HepG2 (cell line): ENCODE results near the gene SPINDOC. TPM values are rescaled to one million over a fixed set of nuclear protein-coding genes. Genes with fewer than 3 reads are reported as not detected.
"Not testable (repeated sequence)": the region's sequence is repeated elsewhere in the genome, so short reads cannot be mapped to it uniquely, and the experiment has no call there.

Experiments
- ATAC-seq: fragments of 200-7000 bp; cut with Tn5 transposase; 3 replicates; pipeline ENCODE4 v1.9.1; 2020; ENCODE audit warnings: mild to moderate bottlenecking, moderate library complexity
- BruUV-seq: library from RNA; stranded (reverse); fragments of 400-500 nt; replicated peaks from 2 replicates; lab custom pipeline; 2021; lab: Mats Ljungman, UMichigan
- CTCF ChIA-PET: fragments of 300-600 bp; formaldehyde crosslinking; extraction: SDS; loops from one replicate; lab custom pipeline; 2021; ENCODE audit warnings: low total read pairs, inconsistent platforms, low intra/inter-chr PET ratio; lab: Yijun Ruan, JAX
- POLR2A ChIA-PET: fragments of 350-600 bp; sonication (Branson Sonifier 250); formaldehyde crosslinking; loops from one replicate; lab custom pipeline; 2020; ENCODE audit warnings: antibody characterized with exemption, inconsistent platforms; lab: Yijun Ruan, JAX
- DNase-seq: peaks from one replicate; pipeline ENCODE4 v3.0.0-alpha.2; 2015; ENCODE audit warnings: low spot score
- FAIRE-seq: peaks from 3 replicates; lab custom pipeline; 2011; peaks lifted over from hg19 to GRCh38; lab: Jason Lieb, UNC
- H2AFZ ChIP-seq: one replicate; pipeline ENCODE4 v1.6.1; 2011; ENCODE audit warnings: low read length, inconsistent platforms
- H3K27ac ChIP-seq: fragments of 300-600 bp; 3 replicates; pipeline ENCODE4 v1.8.0; 2011; ENCODE audit warnings: mixed run types, mild to moderate bottlenecking, mixed read lengths, low read length, inconsistent platforms; ENCODE audit not compliant: insufficient read depth; ENCODE audit errors: extremely low read length
- H3K27me3 ChIP-seq, 2 experiments: fragments of 200-600 bp in 1 of 2; 2 replicates in 1 of 2; 3 replicates in 1 of 2; pipeline versions ENCODE4 v1.6.0 to v1.8.0; 2011; ENCODE audit warnings: low read length in 2 of 2, mild to moderate bottlenecking in 2 of 2, moderate library complexity in 2 of 2, inconsistent platforms in 1 of 2; ENCODE audit not compliant: insufficient read depth in 2 of 2, control insufficient read depth in 1 of 2
- H3K36me3 ChIP-seq, 2 experiments: fragments of 200-600 bp in 1 of 2; replicated peaks in 1 of 2; 2 replicates in 1 of 2; 3 replicates in 1 of 2; pipeline versions ENCODE4 v1.5.1 to v1.8.0; 2011; ENCODE audit warnings: low read length in 2 of 2, inconsistent platforms in 1 of 2; ENCODE audit not compliant: insufficient read depth in 2 of 2, control insufficient read depth in 1 of 2
- H3K4me1 ChIP-seq: 2 replicates; pipeline ENCODE4 v1.5.1; 2012; ENCODE audit warnings: low read length, inconsistent platforms; ENCODE audit not compliant: insufficient read depth
- H3K4me2 ChIP-seq: 2 replicates; pipeline ENCODE4 v1.6.0; 2011; ENCODE audit warnings: low read depth, low read length, inconsistent platforms
- H3K4me3 ChIP-seq, 3 experiments: fragments of 200-600 bp in 1 of 3; sonication (generic), shearing (Covaris generic) in 1 of 3; replicated peaks in 1 of 3; 2 replicates each; pipeline ENCODE4 v1.5.1; 2011 to 2016; ENCODE audit warnings: low read length in 3 of 3, inconsistent platforms in 2 of 3, low read depth in 2 of 3, mild to moderate bottlenecking in 2 of 3, control low read depth in 1 of 3, mixed read lengths in 1 of 3; ENCODE audit not compliant: insufficient read depth in 1 of 3
- H3K79me2 ChIP-seq: one replicate; pipeline ENCODE4 v1.6.1; 2011; ENCODE audit warnings: low read length, inconsistent platforms; ENCODE audit not compliant: insufficient read depth
- H3K9ac ChIP-seq: 2 replicates; pipeline ENCODE4 v1.6.0; 2011; ENCODE audit warnings: mild to moderate bottlenecking, low read depth, low read length, inconsistent platforms; ENCODE audit not compliant: insufficient read depth
- H3K9me3 ChIP-seq: 2 replicates; pipeline ENCODE4 v1.5.1; 2012; ENCODE audit warnings: mild to moderate bottlenecking, low read length
- H4K20me1 ChIP-seq: 2 replicates; pipeline ENCODE4 v1.6.0; 2011; ENCODE audit warnings: inconsistent platforms, mild to moderate bottlenecking, low read length, moderate library complexity; ENCODE audit not compliant: insufficient read depth
- CEBPB ChIP-seq: IDR thresholded peaks from 2 replicates; pipeline ENCODE4 v1.6.1; 2011; ENCODE audit warnings: low read depth, low read length, improper control_type of control experiment, borderline replicate concordance
- CEBPG ChIP-seq: IDR thresholded peaks from 2 replicates; pipeline ENCODE4 v1.6.1; 2016
- GABPA ChIP-seq, 2 experiments: IDR thresholded peaks; 2 replicates each; pipeline ENCODE4 v1.6.1; 2011 to 2016; ENCODE audit warnings: low read depth in 2 of 2, low read length in 1 of 2, missing biosample characterization in 1 of 2, missing genetic modification characterization in 1 of 2
- GABPB1 ChIP-seq: IDR thresholded peaks from 2 replicates; pipeline ENCODE4 v1.6.1; 2016; ENCODE audit warnings: mild to moderate bottlenecking, missing genetic modification reagents, moderate library complexity, missing compliant biosample characterization
- GATAD2A ChIP-seq: IDR thresholded peaks from 2 replicates; pipeline ENCODE4 v1.6.1; 2016
- GFI1 ChIP-seq: sonication (generic); formaldehyde crosslinking; IDR thresholded peaks from 2 replicates; pipeline ENCODE4 v1.5.0; 2020; ENCODE audit warnings: missing genetic modification reagents, mild to moderate bottlenecking, borderline replicate concordance
- NR2C2 ChIP-seq: sonication (generic); formaldehyde crosslinking; IDR thresholded peaks from 2 replicates; pipeline ENCODE4 v1.4.0; 2020; ENCODE audit warnings: missing genetic modification reagents, mild to moderate bottlenecking, moderate library complexity, borderline replicate concordance
- NR2F6 ChIP-seq, 2 experiments: IDR thresholded peaks; 2 replicates each; pipeline ENCODE4 v1.6.1; 2016; ENCODE audit warnings: antibody characterized with exemption in 1 of 2, mild to moderate bottlenecking in 1 of 2
- PITX1 ChIP-seq: sonication (generic); formaldehyde crosslinking; IDR thresholded peaks from 2 replicates; pipeline ENCODE4 v1.5.1; 2020; ENCODE audit warnings: mild to moderate bottlenecking, missing genetic modification reagents
- SOX6 ChIP-seq, 2 experiments: fragments of 450-650 bp in 1 of 2; sonication (generic) in 1 of 2; formaldehyde crosslinking in 1 of 2; IDR thresholded peaks; 2 replicates each; pipeline versions ENCODE4 v1.4.0 to v1.6.1; 2017 to 2020; ENCODE audit warnings: antibody characterized with exemption in 1 of 2, mild to moderate bottlenecking in 1 of 2, missing genetic modification reagents in 1 of 2
- TEAD3 ChIP-seq: optimal IDR thresholded peaks from 2 replicates; pipeline ENCODE3; 2016; ENCODE audit warnings: borderline replicate concordance
- ZBTB38 ChIP-seq: sonication (generic); formaldehyde crosslinking; IDR thresholded peaks from 2 replicates; pipeline ENCODE4 v1.5.1; 2020; ENCODE audit warnings: mild to moderate bottlenecking, missing genetic modification reagents
- ZMYM2 ChIP-seq: sonication (generic); formaldehyde crosslinking; IDR thresholded peaks from 2 replicates; pipeline ENCODE4 v1.8.0; 2022; ENCODE audit warnings: mild to moderate bottlenecking, missing genetic modification reagents
- ZNF362 ChIP-seq: sonication (generic); formaldehyde crosslinking; IDR thresholded peaks from 2 replicates; pipeline ENCODE4 v1.4.0; 2020; ENCODE audit warnings: missing genetic modification reagents, mild to moderate bottlenecking, borderline replicate concordance
- ZNF441 ChIP-seq: sonication (generic); formaldehyde crosslinking; IDR thresholded peaks from 2 replicates; pipeline ENCODE4 v1.7.0; 2021; ENCODE audit warnings: missing genetic modification reagents, borderline replicate concordance
- WGBS: methylation state at CpG from one replicate; pipeline ENCODE4 v1.1.6; 2017; ENCODE audit warnings: low lambda C conversion rate; 5-methylcytosine and 5-hydroxymethylcytosine counted together
- in situ Hi-C: cut with HindIII; loops from 2 replicates; pipeline ENCODE4 v1.10.0; 2017; ENCODE audit warnings: low pct_unique_long_range_greater_than_20kb; ENCODE audit not compliant: extremely low pct_ligation_motif_present
- intact Hi-C: fragments of 100-400 bp; cut with micrococcal nuclease; formaldehyde crosslinking; loops from one replicate; pipeline ENCODE4 v1.10.0; 2022; ENCODE audit not compliant: unreplicated experiment
- polyA plus RNA-seq, 8 experiments: library from polyadenylated mRNA; depleted of rRNA in 3 of 8; stranded (reverse) in 7 of 8; unstranded in 1 of 8; fragments of >200 nt; fragmentation: Illumina TruSeq in 4 of 8; extraction: Trizol in 4 of 8; gene quantifications; 2 replicates each; pipeline versions ENCODE4 v1.2.1 to v1.2.3, GENCODE V29; 2011 to 2016; ENCODE audit warnings: low read depth in 4 of 8, missing spikeins in 1 of 8, mixed read lengths in 1 of 8; ENCODE audit not compliant: insufficient read depth in 1 of 8
- total RNA-seq, 5 experiments: library from RNA; depleted of rRNA; stranded (reverse); fragments of >200 nt; fragmentation: Illumina TruSeq; extraction: Trizol; gene quantifications; 2 replicates each; pipeline ENCODE4 v1.2.3, GENCODE V29; 2016; ENCODE audit warnings: low read depth in 1 of 5
- TF ChIP-seq, protein P1 (sequence below): sonication (generic); formaldehyde crosslinking; IDR thresholded peaks from 2 replicates; pipeline ENCODE4 v1.5.0; 2020; ENCODE audit warnings: mild to moderate bottlenecking, missing genetic modification reagents
- TF ChIP-seq, protein P2 (sequence below): IDR thresholded peaks from 2 replicates; pipeline ENCODE4 v1.4.0; 2020; ENCODE audit warnings: mild to moderate bottlenecking, missing genetic modification reagents

Gene SPINDOC
- total and polyA plus RNA-seq, 2 of the 13 experiments (the other 11 are each of a cell fraction or from before 2014, with no cell fraction given), result 21.4 to 29.9 TPM

DNA sequence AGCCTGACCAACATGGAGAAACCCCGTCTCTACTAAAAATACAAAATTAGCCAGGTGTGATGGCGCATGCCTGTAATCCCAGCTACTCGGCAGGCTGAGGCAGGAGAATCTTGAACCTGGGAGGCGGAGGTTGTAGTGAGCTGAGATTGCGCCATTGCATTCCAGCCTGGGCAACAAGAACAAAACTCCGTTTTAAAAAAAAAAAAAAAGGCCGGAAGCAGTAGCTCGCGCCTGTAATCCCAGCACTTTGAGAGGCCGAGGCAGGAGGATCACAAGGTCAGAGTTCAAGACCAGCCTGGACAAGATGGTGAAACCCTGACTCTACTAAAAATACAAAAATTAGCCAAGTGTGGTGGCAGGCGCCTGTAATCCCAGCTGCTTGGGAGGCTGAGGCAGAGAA, 2.9 kb upstream of the SPINDOC start:
- CTCF ChIA-PET; H3K4me3 ChIP-seq; H3K36me3 ChIP-seq; FAIRE-seq; H3K27ac ChIP-seq; BruUV-seq; ATAC-seq; H3K9me3 ChIP-seq; H3K4me2 ChIP-seq; H4K20me1 ChIP-seq; intact Hi-C loops; H3K27me3 ChIP-seq; H2AFZ ChIP-seq; H3K9ac ChIP-seq; in situ Hi-C loops; TF ChIP-seq NR2F6 (CRISPR knock-in tag; IDR thresholded peaks at IDR 0.05); GABPA (IDR thresholded peaks at IDR 0.05; ENCODE audit: low read depth, low read length); SOX6 (IDR thresholded peaks at IDR 0.05): not testable (repeated sequence)
- DNase-seq, result peak; percentile 42
- H3K4me1 ChIP-seq, result peaks cover 40% of the 10 kb centered on the region
- WGBS, result 64% methylated on average over 11 of the region's 11 CpGs
- POLR2A ChIA-PET, result interaction anchor here (0.7 to 3.2 kb wide), 2 partner anchors 35 to 43 kb away, joined by 3 to 14 read pairs; partner anchors contain the start of gene ZFTA
- peaks cover 25% of the 10 kb centered on the region for H3K79me2 ChIP-seq
- TF ChIP-seq NR2F6 (IDR thresholded peaks at IDR 0.05), result peak; percentile 52
- TF ChIP-seq NR2C2 (CRISPR knock-in tag), result peak; percentile 66; the same call in 1 of the 2 replicates
- TF ChIP-seq CEBPG (CRISPR knock-in tag), result peak; percentile 80
- peak; percentile 89 for TF ChIP-seq TEAD3 (CRISPR knock-in tag)
- 0 out of 2 replicates have a peak, but pooled peaks have one; percentile 38 for TF ChIP-seq ZNF441
- peak; percentile 78; the same call in 1 of the 2 replicates for TF ChIP-seq ZNF362 (CRISPR knock-in tag)
- 0 out of 2 replicates have a peak, but pooled peaks have one; percentile 41 for TF ChIP-seq PITX1
- TF ChIP-seq, protein P1, sequence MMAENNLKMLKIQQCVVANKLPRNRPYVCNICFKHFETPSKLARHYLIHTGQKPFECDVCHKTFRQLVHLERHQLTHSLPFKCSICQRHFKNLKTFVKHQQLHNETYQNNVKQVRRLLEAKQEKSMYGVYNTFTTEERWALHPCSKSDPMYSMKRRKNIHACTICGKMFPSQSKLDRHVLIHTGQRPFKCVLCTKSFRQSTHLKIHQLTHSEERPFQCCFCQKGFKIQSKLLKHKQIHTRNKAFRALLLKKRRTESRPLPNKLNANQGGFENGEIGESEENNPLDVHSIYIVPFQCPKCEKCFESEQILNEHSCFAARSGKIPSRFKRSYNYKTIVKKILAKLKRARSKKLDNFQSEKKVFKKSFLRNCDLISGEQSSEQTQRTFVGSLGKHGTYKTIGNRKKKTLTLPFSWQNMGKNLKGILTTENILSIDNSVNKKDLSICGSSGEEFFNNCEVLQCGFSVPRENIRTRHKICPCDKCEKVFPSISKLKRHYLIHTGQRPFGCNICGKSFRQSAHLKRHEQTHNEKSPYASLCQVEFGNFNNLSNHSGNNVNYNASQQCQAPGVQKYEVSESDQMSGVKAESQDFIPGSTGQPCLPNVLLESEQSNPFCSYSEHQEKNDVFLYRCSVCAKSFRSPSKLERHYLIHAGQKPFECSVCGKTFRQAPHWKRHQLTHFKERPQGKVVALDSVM (CRISPR knock-in tag), result peak; percentile 92
- TF ChIP-seq ZMYM2, result peak; percentile 82; the same call in 1 of the 2 replicates
- peak; percentile 17; the same call in 1 of the 2 replicates for TF ChIP-seq GATAD2A (CRISPR knock-in tag)
- peak; percentile 63 for TF ChIP-seq GABPA (CRISPR knock-in tag; IDR thresholded peaks at IDR 0.05; ENCODE audit: low read depth)
- peak; percentile 49; the same call in 1 of the 2 replicates for TF ChIP-seq CEBPB
- TF ChIP-seq GFI1 (CRISPR knock-in tag), result peak; percentile 43; the same call in 1 of the 2 replicates
- peak; percentile 32; the same call in 1 of the 2 replicates for TF ChIP-seq SOX6 (CRISPR knock-in tag; IDR thresholded peaks at IDR 0.05)
- TF ChIP-seq ZBTB38, result peak; percentile 45; the same call in 1 of the 2 replicates
- TF ChIP-seq, protein P2, sequence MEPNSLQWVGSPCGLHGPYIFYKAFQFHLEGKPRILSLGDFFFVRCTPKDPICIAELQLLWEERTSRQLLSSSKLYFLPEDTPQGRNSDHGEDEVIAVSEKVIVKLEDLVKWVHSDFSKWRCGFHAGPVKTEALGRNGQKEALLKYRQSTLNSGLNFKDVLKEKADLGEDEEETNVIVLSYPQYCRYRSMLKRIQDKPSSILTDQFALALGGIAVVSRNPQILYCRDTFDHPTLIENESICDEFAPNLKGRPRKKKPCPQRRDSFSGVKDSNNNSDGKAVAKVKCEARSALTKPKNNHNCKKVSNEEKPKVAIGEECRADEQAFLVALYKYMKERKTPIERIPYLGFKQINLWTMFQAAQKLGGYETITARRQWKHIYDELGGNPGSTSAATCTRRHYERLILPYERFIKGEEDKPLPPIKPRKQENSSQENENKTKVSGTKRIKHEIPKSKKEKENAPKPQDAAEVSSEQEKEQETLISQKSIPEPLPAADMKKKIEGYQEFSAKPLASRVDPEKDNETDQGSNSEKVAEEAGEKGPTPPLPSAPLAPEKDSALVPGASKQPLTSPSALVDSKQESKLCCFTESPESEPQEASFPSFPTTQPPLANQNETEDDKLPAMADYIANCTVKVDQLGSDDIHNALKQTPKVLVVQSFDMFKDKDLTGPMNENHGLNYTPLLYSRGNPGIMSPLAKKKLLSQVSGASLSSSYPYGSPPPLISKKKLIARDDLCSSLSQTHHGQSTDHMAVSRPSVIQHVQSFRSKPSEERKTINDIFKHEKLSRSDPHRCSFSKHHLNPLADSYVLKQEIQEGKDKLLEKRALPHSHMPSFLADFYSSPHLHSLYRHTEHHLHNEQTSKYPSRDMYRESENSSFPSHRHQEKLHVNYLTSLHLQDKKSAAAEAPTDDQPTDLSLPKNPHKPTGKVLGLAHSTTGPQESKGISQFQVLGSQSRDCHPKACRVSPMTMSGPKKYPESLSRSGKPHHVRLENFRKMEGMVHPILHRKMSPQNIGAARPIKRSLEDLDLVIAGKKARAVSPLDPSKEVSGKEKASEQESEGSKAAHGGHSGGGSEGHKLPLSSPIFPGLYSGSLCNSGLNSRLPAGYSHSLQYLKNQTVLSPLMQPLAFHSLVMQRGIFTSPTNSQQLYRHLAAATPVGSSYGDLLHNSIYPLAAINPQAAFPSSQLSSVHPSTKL (CRISPR knock-in tag), result 0 out of 2 replicates have a peak, but pooled peaks have one; percentile 27
- peak; percentile 50 for TF ChIP-seq GABPB1 (CRISPR knock-in tag)
